Fibroblast of skin of scalp (primary cell): ENCODE data around the gene USP6NL.
A peak's percentile ranks its signal among the peaks of the same experiment; 100 is the strongest.

Source experiments
- DNase-seq: peaks from one replicate; pipeline ENCODE4 v3.0.0-alpha.2; 2013

The USP6NL gene

GRCh38 chr10:11407939-11408338 lies 203.5 kb downstream of the USP6NL start:
- DNase-seq: no peak

- DNase-seq: no peak
Observed at GRCh38 chr10:11406746-11407145, 204.7 kb downstream of the USP6NL start.

- DNase-seq: peak; percentile 5
Observed at GRCh38 chr10:11404901-11405300, 206.5 kb downstream of the USP6NL start.
